ENCODE measurements around the gene ERC2.

Gene ERC2

GRCh38 chr3:56366641-56367162 is 101.6 kb downstream of the ERC2 start:
- DNase-seq (ENCODE audit: low read depth in 2 of 2) = no peak

- no peak for DNase-seq (ENCODE audit: low read depth in 2 of 2)
Measured at GRCh38 chr3:56365905-56366640, 102.2 kb downstream of the ERC2 start.

DNA sequence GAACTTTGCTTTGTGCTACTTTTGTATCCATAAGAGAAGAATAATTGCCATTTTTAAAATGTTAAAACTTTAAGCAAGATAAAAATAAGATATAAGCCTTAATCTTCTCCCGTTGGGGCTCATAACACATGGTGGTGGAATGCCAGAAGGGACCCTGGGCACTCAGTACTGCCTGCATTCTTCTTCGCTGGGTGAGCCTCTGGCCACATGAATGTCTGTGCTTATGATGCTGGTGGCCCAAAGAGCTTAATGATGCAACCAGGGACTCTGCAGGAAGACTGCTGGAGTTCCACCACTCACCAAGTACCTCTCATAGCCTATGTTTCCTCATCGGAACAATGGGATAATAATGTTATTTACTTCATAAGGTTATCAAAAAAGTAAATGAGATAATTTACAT is 103.6 kb downstream of the ERC2 start:
- DNase-seq (ENCODE audit: low read depth in 2 of 2) = no peak

DNA sequence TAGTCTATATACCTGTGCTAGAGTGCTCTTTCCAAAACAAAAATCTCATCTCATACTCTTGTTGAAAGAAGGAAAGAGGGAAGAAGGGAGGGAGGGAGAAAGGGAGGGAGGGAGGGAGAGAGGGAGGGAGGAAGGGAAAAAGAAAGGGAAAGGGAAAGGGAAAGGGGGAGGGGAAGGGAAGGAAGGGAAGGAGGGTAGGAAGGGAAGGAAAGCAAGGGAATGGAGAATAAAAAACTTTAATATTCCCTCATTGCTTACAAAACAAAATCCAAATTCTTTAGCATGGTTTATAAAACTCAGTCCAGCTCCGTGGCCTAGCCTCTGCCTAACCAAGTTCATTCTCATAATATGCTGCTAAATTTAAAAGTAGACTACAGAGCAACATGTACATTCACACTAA is 104.5 kb downstream of the ERC2 start:
- no peak for DNase-seq (ENCODE audit: low read depth in 2 of 2)

DNA sequence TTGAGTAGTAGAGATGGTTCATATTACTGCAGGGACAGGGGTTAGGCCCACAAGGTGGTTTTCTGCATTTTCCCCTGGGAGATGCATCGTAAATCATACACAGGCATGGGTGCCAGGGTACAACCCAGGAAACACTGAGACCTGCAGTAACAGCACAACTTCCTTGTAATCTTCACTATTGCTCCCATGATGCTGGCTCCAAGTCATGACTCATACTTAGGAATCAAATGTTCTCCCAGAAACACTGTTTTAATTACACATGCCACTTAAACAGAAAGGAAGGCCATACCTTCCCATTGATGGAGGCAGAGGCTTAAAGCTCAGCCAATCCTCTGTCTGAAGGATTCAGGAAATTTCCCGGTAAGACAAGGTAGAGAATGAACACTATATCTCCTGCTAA is 106.5 kb downstream of the ERC2 start:
- DNase-seq (ENCODE audit: low read depth in 2 of 2) = no peak

DNA sequence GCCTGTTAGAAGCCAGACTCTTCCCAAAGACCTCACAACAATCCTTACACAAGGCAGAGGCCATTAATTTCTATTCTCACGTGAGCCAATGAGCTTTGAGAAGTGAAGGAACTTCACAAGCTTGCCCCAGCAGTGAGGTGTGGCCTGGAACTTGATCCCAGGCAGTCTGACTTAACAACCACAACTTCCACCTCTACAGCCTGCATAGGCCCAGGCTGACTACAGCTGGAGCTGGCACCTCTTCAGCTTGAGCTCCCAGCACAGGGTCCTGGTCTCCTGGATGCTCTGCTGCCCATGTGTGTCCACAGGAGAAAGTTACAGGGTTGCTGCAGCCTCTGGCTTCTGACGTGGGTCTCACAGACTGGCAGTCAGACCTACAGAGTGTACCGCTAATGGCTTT is 111.0 kb downstream of the ERC2 start:
- no peak for DNase-seq (ENCODE audit: low read depth in 2 of 2)

- no peak for DNase-seq (ENCODE audit: low read depth in 2 of 2)
Measured at GRCh38 chr3:56356808-56357207, 111.5 kb downstream of the ERC2 start.

DNA sequence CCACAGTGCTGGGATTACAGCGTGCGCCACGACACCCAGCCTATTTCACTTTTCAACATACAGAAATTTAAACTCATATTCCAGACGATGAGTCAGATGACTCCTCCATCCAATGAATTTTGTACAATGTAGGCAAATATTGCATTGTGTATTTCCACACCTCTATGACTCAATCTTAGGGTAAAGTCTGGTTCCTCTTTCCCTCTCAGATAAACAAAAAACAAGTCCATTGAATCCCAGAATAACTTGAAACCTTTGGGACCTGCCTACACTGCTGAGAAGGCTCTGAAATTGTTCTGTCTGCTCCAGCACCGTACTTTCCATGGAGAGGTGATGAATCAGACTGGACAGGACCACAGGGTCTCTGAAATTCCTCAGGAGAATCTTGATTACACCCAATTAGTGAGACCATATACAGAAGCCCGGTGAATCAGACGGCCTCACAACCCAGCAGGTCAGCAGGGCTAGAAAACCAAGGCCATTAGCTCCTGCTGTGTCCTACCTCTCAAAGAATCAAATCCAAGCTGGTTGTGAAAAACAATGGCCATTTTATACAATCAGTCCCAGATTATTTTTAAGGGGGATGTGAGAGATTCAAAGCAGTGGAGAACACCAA is 112.6 kb downstream of the ERC2 start:
- DNase-seq (ENCODE audit: low read depth in 2 of 2) = no peak

- no peak for DNase-seq (ENCODE audit: low read depth in 2 of 2)
Measured at GRCh38 chr3:56351537-56351936, 116.7 kb downstream of the ERC2 start.

DNA sequence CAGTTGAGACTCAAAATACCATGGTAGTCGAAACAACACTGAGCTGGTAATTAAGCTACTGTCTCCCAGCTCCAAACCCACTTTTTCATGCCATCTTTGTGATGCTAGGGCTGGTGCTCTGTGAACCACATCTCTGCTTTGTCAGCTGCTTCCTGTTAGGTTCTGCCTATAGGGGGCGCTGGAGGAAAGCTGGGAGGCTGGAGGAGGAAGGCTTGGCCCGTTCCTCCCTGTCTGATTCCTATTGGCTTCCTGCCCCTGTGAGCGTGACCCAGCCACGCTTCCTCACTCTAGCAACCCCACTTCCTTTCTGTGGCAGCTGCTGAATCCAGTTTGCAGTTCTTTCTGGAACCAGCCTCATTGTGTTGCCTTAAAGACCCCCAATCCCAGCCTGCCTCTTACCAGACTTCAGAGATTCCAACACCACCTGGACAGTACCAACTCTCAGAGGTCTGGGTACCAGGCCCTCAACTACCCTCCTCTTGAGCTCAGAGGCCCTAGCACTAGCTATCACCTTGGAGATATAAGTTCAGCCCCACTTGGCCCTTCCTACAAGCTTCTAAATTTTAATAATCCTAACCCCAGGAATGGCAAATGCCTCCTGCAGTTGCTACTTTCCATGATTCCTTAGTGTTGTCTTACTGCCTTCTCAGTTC is 120.9 kb downstream of the ERC2 start:
- DNase-seq (ENCODE audit: low read depth in 2 of 2) = no peak

DNA sequence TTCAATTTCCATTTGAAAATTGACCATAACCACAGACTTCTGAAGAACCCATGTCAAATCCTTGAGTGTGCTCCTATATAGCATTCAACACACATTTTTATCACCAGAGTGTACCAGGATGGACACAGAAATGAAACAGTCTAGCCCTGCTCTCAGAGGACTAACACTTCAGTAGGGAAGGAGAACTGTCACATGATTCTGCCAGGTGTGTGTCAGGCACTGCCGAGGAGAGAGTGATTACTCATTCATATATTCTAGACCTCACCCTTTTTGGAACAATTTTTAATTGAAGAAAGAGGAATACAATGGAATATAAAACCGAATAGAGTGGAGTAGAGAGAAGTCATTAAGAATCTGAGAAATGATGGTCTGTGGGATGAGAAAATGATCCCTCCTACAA is 125.8 kb downstream of the ERC2 start:
- DNase-seq (ENCODE audit: low read depth in 2 of 2) = no peak

DNA sequence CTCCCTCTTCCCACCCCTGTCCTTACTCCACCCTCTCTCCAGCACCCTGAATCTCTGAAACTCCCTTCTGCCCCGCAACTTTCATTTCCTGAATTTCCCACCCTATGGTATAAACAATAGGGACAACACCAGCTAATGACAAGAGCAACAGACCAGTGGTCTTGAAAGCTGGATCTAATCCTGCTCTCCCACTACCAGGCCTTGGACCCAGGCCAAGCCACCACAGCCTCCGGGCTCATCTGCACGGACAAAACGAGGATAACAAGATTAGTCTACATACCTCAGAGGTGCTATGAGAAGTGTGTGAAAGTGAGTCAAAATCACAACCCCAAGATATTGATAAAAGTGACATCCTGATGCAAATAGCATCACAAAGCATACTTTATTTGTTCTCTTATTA is 128.6 kb downstream of the ERC2 start:
- DNase-seq (ENCODE audit: low read depth in 2 of 2) = no peak

DNA sequence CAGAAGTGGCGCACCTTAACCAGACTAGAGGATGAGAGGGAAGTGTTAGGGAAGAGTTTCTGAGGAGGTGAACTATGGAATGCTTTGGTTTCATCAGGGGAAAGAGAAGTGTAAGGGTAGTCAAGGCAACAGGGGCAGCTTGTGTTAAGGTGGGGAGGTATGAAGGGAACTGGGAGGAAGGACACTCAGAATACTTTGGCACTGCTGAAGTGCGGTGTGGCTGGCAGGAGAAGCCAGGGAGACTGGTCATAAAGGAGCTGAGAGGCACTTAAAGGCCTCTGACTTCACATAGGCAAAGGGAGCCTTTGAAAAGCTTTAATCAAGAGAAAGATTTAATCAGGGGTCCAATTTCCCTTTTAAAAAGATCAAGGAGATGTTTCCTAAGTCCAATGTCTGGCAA is 129.0 kb downstream of the ERC2 start:
- no peak for DNase-seq (ENCODE audit: low read depth in 2 of 2)

GRCh38 chr3:56336023-56336422 is 132.2 kb downstream of the ERC2 start:
- DNase-seq (ENCODE audit: low read depth in 2 of 2) = no peak

- DNase-seq (ENCODE audit: low read depth in 2 of 2) = no peak
Measured at GRCh38 chr3:56324473-56324872, 143.8 kb downstream of the ERC2 start.

DNA sequence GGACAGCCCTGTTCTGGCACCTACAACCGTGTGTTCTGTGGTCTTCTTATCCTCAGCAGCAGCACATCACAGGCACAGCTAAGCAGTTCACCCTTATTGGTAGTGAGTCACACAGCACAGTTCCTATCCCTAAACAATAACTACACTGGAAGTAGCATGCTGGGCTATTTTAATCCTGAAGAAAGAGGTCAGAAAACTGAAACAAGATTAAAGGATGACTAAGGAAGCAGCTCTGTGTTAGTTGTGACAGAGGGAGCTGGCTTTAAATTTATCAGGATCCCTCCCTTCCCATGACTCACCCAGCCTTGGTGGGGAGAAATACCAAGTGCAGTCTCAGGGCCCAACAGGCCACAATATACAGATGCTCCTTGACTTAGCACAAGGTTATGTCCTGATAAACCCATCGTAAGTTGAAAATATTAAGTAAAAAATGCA is 144.3 kb downstream of the ERC2 start:
- no peak for DNase-seq (ENCODE audit: low read depth in 2 of 2)

DNA sequence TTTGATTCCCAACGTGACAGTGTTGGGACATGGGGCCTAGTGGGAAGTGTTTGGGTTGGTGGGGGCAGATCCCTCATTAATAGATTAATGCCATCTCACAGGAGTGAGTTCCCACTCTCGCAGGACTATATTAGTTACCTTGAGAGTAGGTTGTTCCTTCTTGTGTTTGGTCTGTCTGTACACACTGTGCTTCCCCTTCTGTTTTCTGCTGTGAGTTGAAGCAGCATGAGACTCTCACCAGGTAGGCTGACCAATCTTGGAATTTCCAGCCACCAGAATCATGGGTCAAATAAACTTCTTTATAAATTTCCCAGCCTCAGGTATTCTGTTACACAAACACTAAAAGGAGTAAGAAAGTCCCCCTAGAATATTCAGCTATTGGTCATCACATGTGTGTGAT is 145.4 kb downstream of the ERC2 start:
- DNase-seq (ENCODE audit: low read depth in 2 of 2) = no peak

DNA sequence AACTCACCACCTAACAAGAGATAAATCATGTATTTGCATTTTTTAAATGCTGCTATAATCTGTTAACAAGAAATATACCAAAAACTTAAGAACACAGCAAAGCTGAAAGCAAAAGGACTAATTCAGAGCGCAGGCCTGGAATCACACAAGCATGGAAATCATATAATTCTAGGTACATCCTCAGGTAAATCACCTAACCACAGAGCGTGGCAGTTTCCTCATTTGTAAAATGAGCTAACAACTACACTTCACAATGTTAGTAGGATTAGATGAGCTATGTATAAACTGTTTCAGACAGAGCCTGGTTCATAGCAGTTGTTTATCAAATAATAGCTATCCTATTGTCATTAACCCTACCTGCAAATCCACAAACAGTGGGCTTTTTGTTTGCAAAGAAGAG is 146.4 kb downstream of the ERC2 start:
- DNase-seq (ENCODE audit: low read depth in 2 of 2) = no peak

DNA sequence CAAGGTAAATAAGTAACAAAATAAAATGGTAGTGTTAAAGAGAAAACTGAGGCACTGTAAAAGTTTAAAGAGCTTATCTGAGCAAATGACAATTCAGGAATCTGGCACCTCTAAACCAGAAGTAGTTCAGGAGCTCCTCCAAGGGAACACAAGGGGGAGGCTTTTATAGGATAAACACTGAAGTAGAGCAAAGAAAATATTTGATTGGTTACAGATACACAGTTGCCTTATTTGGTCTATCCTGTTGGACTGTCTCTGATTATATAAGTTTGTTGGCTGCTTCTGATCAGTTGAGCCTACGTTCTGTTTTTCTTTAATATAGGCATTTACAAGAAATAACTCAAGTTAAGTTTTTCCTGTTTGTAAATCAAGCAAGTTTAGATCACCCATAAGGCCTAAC is 146.9 kb downstream of the ERC2 start:
- no peak for DNase-seq (ENCODE audit: low read depth in 2 of 2)

DNA sequence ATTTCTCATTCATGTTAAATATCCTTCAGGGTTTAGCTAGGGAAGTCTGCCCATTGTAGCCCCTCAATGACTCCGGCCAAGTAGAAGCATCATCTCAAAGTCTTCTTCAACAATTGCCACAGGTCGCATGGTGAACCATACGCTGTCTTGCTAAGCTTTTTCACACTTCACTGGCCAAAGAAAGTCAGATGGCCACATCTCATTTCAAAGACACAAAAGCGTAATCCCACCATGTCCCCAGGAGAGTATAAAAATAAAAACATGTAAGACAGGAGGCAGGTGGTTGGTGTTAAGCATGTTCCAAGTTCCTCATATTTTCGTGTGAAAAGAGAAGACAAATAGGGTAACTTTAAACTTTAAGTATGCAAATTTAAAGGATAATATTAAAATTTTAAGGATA is 147.4 kb downstream of the ERC2 start:
- DNase-seq (ENCODE audit: low read depth in 2 of 2) = no peak

DNA sequence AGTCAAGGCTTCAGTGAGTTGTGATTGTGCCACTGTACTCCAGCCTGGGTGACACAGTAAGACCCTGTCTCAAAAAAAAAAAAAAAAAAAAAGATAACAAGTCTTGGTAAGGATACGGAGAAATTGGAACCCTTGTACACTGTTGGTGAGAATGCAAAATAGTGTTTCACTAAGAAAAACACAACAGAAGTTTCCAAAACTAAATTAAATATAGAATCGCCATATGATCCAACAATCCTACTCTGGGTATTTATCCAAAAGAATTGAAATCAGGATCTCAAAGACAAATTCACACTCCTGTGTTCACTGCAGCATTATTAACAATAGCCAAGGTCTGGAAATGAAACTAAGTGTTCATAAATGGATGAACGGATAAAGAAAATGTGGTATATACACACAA is 149.4 kb downstream of the ERC2 start:
- no peak for DNase-seq (ENCODE audit: low read depth in 2 of 2)

- no peak for DNase-seq (ENCODE audit: low read depth in 2 of 2)
Measured at GRCh38 chr3:56316944-56317343, 151.3 kb downstream of the ERC2 start.

- DNase-seq (ENCODE audit: low read depth in 2 of 2) = no peak
Measured at GRCh38 chr3:56314842-56315241, 153.4 kb downstream of the ERC2 start.

Measured in stimulated activated CD8-positive, alpha-beta memory T cell treated with anti-CD3 and anti-CD28 coated beads, Interleukin-2, amount 100 ng/mL, for 1 hour (primary cell).